OCI-LY1 (cell line): Measurements from ENCODE around the gene CCNG2.

Experiments used
- CTCF ChIP-seq: fragments of 200-600 bp; sonication (generic), shearing (Covaris generic); IDR thresholded peaks from 2 replicates; pipeline ENCODE4 v1.5.1; 2017; ENCODE audit warnings: mild to moderate bottlenecking, antibody characterized with exemption, low read length, moderate library complexity, mixed read lengths
- EZH2 ChIP-seq: fragments of 200-600 bp; sonication (generic), shearing (Covaris generic); IDR thresholded peaks from 2 replicates; pipeline ENCODE4 v1.8.0; 2017; ENCODE audit warnings: borderline replicate concordance, mixed run types, mild to moderate bottlenecking, antibody characterized with exemption, low read length, moderate library complexity, mixed read lengths

DNA sequence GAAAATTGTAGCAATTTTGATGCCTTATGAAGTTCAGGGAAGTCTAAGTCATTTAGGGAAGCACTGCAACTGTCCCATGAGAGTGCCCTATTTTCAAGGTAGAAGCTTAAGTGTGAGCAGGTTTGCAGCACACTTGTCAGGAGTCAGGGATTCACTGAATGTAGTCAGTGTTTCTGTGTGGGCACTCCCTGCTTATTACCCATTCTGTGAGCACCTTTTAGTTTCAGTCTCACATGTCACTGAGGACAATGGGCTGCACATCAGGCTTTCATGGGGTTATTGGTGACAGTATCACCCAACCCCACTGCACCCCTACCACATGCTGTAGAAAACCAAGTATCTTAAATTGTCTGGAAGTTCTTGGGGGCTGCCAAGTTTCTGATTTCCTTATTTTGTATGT is 2.9 kb upstream of the CCNG2 start:
- no peak for TF ChIP-seq CTCF
- no peak for TF ChIP-seq EZH2
